DMS53 treated with DMSO at 0.1 percent for 48 hours (cell line): ENCODE results near the gene SLC8B1.

Experiments
- DNase-seq: peaks from one replicate; lab custom pipeline; 2025; ENCODE audit not compliant: unreplicated experiment; lab: John Stamatoyannopoulos, UW

SLC8B1 gene

GRCh38 chr12:113296557-113297213 lies 38.2 kb downstream of the SLC8B1 start:
- no peak for DNase-seq

DNA sequence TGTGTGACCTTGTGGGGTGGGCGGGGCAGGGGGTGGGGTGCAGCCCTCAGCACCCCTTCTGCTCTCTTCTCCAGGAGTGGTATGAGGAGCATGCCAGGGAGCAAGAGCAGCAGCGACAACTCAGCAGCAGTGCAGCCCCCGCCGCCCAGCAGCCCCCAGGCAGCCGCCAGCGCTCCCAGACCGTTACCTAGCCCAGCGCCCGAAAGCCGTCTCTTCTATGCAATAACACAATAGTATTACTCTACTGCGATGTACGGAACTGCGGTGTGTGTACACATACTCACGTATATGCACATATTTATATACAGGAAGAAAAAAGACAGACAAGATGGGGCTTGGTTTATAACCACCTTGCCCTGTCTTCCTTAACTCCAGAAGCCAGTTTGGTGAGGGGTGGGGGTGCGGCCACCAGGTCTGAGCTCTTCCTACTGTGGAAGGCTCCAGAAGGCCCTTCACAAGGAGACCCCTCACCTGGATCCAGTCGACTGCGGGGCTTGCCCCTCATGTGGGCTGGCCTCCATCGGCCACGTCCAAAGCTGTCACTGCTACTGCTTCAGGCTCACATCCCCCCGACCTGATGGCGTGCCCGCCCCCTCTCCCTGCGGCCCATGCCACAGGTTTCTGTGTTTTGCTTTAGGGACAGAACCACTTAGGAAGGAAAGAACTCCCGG lies 38.9 kb downstream of the SLC8B1 start:
- DNase-seq: no peak

DNA sequence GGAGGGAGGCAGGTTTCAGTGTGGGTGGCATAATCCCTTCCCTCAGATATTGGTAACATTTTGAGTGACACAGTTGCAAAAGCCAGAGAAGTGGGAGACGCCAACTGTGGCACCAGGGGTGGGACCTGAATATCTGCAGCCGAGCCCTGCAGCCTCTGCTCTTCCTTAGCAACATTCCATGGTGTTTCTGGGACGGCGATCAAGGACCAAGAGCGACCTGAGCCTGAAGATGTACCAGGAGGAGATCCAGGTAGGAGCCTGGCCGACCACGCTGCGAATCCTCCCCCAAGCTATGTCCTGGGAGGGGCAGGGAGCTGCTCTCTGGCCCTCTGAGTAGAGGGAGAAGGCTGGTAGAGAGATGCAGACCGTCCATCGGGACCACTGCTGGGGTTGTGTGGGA lies 41.8 kb downstream of the SLC8B1 start:
- no peak for DNase-seq

DNA sequence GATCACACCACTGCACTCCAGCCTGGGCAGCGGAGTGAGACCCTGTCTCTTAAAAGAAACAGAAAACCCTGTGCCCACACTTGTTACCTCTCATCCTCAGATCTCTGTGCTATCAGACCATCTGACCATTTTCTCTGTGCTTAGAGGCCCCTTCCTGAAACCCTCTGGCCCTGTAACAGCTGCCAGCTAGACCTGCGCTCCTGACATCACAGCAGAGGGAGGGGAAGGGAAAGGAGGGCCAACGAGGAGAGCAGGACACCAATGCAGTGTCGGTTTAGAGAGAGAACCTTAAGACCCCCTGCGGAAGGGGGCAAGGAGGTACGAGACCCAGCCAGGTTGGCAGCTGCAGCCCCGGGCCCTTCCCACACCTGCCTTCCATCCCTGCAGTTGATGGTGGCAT lies 42.4 kb downstream of the SLC8B1 start:
- DNase-seq: no peak

- DNase-seq: no peak
Measured at GRCh38 chr12:113292091-113292490, 42.8 kb downstream of the SLC8B1 start.

- DNase-seq: no peak
Measured at GRCh38 chr12:113291586-113291985, 43.3 kb downstream of the SLC8B1 start.

DNA sequence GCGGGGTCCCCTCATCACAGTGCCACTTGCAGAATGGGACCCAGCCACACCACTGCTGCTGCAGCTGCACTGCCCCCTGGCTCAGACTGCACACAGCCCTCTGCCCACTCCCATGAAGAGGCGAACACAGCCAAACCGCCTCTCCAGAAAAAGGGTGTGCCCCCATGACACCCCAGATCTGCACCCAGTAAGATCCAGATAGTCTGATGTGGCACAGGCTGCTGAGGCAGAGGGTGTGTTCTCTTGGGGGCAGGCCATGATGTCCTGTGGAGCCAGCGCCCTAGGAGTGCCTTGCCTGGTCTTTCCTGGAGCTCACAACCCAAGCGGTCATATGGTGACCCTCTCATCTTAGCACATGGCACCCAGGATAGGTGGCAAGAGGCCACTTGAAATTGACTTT lies 44.4 kb downstream of the SLC8B1 start:
- no peak for DNase-seq

GRCh38 chr12:113289361-113289760 lies 45.5 kb downstream of the SLC8B1 start:
- no peak for DNase-seq

GRCh38 chr12:113287899-113288282 lies 47.0 kb downstream of the SLC8B1 start:
- DNase-seq: no peak

DNA sequence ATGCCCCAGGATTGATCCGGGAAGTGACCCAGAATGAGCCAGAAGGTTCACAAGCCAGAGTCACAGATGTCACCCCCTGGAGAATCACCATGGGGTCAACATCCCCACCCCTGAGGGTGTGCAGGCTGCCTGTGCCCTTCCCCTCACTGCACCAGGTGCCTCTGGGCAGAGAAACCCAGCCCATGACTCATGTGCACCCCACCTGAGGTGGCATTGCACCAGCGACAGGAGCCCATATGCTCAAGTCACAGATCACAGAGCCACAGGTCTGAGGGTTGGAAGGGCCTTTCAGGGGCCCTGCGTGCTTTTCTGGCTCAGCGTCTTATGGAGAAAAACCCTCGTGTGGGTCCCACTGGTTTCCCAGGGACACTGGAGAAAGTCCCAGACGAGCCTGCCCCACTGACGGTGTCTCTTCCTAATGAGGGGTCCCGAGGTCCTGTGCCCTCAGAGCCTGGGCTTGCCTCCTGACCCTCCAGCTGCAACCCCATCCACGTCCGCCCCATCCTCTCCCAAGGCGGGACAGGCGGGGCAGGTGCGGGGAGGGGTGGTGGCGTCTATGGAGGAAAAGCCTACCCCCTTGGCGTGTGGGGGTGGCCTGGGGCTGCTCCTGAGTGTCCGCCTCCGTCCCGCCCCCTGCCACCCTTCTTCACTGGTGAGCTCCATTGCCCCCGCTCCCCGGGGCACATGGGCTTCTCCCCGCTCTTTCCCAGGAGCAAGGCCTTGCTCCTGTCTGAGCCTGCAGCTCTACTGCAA lies 47.6 kb downstream of the SLC8B1 start:
- no peak for DNase-seq

DNA sequence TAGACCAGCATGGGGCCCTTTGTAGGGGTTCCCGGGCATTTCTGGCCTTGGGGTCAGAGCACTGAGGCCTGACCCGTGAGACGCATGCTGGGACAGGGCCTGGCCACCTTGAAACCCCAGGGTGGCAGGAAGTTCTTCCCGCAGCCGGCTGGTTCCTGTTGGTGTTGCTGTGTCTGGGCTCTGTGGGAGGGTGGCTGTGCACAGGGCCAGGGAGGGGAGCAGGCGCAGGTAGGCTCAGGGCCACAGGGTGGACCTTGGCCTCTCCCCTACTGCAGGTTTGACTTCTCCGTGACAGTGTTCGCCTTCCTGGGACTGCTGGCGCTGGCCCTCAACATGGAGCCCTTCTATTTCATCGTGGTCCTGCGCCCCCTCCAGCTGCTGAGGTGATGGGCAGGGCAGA lies 48.2 kb downstream of the SLC8B1 start:
- no peak for DNase-seq

- no peak for DNase-seq
Measured at GRCh38 chr12:113285679-113286610, 49.0 kb downstream of the SLC8B1 start.

- no peak for DNase-seq
Measured at GRCh38 chr12:113284751-113285150, 50.2 kb downstream of the SLC8B1 start.

DNA sequence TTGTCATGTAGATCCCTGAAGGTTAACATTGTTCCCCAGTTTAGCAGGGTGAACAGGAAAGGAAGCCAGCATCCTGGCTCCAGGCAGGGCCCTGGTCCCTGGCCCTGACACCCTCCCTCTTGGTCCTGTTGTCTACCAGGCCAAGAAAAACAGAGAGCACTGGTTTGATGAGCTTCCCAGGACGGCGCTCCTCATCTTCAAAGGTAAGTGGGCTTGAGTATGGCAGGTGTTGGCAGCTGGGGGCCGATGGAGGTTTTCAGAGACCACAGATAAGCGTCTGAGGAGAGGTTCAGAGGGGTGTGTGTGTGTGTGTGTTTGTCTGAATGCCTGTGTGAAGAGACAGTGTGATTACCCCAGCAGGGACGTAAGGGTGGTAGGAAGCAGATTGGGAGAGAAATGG lies 56.3 kb downstream of the SLC8B1 start:
- no peak for DNase-seq

DNA sequence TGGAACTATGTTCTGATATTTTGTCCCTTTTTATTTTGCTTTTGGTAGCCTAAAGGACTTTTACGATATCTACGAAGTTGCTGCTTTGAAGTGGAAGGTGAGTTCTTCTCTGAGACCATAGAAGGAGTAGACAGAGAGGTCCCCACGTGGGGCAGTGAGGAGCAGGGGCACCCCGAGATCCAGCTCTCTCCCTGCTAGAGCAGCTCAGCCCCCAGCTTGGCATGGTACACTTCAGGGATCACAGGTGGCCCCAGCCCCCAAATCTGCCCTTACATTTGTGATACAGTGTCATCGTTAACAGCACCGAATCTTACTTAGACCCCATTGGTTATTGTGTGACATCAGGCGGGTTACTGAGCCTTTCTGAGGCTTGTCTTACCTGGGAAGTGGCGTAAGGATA lies 56.8 kb downstream of the SLC8B1 start:
- no peak for DNase-seq

DNA sequence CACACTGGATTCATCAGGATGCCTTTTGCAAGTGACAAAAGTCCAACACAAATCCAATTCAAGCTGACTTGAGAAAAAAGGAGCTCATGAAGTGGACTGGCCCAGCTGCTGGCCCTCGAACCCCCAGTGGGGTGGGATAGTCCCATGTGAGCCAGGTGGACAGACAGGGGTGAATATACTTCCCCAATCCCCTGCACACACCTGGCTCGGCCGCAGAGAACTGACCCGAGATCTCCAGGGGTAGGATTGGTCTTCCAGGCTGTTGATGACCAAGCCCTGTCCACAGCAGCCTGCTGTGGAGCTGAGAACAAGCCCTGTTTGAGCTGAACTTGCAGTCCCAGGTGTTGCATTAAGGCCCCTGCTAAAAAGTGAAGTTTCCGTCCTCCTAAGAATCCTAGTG lies 57.4 kb downstream of the SLC8B1 start:
- DNase-seq: no peak

DNA sequence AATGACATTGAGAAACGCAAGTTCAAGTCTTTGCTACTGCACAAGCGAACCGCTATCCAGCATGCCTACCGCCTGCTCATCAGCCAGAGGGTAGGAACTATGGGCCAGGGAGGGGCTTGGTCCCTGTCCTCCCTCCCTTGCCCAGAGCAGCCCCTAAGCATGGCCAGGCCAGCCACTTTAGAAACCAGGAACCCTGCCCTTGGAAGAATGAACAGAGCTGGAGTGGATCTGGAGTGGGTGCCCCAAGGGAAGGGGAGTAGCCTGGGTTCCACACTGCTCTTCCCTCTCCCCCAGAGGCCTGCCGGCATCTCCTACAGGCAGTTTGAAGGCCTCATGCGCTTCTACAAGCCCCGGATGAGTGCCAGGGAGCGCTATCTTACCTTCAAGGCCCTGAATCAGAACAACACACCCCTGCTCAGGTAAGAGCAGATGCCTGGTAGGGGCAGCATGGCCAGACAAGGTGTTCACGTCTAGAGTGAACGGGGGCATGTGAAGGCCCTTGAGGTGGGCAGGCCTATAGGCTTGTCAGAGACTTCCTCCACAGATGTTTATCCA lies 57.9 kb downstream of the SLC8B1 start:
- DNase-seq: no peak

- no peak for DNase-seq
Measured at GRCh38 chr12:113276306-113276705, 58.6 kb downstream of the SLC8B1 start.

DNA sequence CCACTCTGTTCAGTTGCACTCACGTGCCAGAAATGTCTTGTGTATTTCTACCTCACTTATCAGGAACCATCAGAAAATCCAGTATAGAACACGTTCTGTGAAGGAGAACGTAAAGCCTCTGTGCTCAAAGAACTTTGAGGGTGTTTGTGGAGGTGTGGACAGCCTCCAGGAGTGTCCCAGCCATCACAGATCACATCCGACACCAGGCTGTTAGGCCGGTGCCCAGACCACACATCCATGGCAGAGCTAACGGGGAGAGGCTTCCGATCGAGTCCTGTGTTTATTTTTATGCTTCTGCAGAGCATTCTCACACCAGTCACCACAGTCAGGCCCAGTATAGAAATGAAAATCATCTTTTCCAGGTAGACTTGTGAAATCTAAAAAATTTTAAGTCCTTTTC lies 60.1 kb downstream of the SLC8B1 start:
- DNase-seq: no peak

GRCh38 chr12:113273053-113273725 lies 61.7 kb downstream of the SLC8B1 start:
- DNase-seq: no peak
